HG03139 (cell line): ENCODE results near the gene ADAMTS14.

ENCODE experiments used
- ATAC-seq: cut with Tn5 transposase; IDR thresholded peaks from one replicate; pipeline ENCODE4 v1.9.1; 2021; ENCODE audit not compliant: unreplicated experiment

Gene ADAMTS14

GRCh38 chr10:70674560-70675495, 2.5 kb downstream of the ADAMTS14 start:
- no peak for ATAC-seq

DNA sequence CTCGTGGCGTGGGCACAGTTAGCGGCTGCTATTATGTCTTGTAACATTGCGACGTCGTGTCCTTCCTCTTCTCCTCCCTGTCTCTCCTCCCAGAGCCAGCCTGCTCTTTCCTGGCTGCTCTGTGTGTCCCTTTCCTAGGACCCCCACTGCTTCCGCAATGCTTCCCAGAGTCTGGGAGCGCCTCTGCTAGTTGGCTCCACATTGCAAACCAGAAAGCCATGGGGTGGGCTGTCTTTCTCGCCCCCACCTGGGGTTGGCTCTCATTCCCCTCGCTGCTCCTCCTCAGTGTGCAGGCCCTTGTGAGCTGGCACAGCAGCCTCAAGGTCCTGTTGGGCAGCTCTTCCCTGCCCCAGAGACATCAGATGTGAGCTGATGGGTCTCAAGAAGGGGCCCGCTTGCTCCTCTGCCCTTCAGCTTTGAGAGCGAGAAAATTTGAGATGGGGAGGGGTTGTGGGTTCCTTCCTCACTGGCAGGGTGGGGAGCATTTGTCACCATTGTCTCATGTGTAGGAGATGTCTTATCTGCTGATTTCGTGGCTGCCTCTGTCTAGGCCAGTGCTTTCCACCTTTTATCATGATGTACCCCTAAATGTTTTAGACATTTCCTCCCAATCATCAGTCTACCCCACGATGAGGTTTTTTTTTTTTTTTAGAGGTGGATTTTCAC, 3.3 kb downstream of the ADAMTS14 start:
- ATAC-seq: no peak

DNA sequence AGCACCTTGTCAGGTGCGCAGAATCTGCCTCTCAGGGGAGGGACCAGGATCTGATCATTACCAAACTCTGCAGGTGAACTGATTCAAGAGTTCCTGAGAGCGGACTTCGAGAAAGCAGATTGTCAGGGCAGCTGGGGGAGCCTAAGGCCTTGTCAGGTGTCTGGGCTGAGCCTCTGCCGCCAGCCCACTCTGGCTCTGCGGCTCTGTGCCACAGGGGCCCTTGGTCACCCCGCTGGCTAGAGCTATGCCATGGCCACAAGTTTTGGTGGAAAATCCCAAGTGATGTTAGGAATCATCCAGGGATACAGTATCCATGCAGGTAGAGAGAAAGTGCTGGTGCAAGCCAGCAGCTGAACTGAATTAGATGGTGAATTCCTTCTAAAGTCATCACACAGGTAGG, 4.2 kb downstream of the ADAMTS14 start:
- no peak for ATAC-seq

GRCh38 chr10:70677016-70677415, 4.7 kb downstream of the ADAMTS14 start:
- ATAC-seq: no peak

GRCh38 chr10:70677620-70678249, 5.4 kb downstream of the ADAMTS14 start:
- ATAC-seq: no peak

GRCh38 chr10:70678250-70678635, 5.9 kb downstream of the ADAMTS14 start:
- no peak for ATAC-seq

DNA sequence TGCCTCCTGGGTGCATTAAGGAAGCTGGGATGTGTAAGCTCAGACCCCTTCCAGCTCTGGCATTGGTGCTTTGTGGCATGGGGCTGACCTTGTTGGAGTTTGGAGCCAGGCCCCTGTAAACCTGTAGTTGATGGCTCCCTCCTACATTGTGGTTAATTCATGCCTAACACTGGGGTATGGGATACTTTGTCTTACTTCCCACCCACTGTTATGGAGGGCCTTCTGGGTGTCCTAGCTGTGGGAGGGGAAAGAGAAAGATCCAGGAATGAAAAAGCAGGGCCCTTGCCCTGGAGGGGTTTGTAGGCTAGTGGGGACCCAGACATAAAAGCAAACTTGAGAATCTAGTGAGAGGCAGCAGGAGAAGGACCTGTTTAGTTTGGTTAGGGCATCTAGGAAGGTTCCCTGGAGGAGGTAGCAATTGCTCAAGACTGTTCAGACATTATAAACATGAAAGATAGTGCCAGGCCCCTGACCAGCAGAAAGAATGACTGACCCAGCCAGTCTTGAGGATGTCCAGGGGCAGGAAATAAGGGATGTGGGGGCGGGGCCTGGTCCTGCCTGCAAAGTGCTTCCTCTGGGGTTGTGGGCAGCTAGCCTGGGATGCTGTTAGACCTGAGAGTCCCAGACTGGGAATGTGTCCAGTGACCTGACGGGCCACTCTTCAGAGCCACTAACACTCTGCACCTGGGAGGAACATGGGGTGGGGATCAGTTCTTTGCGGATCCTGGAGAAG, 6.6 kb downstream of the ADAMTS14 start:
- ATAC-seq: no peak

DNA sequence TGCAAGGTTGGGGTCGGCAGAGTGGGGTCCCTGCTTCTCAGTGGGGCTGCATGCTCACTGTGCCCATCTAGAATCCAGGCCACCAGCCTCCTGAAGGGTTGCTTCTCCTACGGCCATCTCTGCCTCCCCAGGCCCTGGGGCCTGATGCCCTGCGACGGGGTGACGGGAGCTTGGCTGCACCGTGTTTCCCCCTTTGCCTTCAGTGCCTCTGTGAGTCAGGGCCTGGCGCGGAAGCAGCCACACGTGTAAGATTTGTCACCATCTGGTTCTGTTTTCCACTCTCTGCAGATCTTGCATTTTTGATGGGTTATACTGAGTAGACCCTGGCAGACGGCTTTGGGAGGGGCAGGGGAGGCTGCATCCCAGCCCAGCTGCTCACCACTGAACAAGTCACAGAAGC, 7.2 kb downstream of the ADAMTS14 start:
- ATAC-seq: no peak

DNA sequence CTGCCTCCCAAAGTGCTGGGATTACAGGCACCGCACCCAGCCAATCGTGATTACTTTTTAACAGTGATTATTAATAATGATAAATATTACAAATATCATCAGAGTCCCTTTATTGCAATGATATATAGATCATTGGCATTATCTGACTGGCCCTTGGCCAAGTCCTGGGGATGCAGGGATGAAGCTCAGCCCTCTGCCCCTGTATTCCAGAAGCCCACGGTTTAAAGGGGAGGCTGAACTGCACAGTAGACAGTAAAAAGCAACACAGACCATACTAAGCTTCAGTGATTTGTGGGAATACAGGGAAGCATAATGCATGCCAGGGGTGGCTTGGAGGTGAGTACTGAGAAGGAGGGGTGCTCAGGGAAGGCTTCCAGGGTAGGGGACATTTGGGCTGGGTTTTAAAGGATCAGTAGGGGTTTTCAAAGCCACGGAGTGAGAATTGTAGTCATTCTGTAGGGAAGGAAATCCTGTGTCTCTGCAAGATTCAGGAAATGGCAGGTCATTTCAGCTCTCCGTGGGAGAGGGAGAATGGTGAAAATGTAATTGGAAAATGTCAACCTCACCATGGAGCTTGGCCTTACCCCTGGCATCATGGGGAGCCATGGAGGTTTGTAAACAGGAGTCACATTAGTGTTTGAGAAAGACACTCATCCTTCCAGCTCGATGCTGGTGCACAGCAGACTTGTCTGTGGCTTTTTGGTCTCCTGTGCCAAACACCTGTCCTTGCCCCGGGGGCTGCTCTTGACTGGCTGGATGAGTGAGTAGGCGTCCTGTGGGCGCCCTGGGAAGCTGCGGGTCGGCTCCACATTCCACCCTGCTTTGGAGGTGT, 8.8 kb downstream of the ADAMTS14 start:
- ATAC-seq: no peak

GRCh38 chr10:70681731-70682005, 9.4 kb downstream of the ADAMTS14 start:
- ATAC-seq: no peak

- ATAC-seq: no peak
Measured at GRCh38 chr10:70682920-70683600, 10.8 kb downstream of the ADAMTS14 start.

- ATAC-seq: no peak
Measured at GRCh38 chr10:70683601-70683934, 11.3 kb downstream of the ADAMTS14 start.

- ATAC-seq: no peak
Measured at GRCh38 chr10:70683940-70684339, 11.6 kb downstream of the ADAMTS14 start.

- ATAC-seq: no peak
Measured at GRCh38 chr10:70684374-70684773, 12.1 kb downstream of the ADAMTS14 start.

DNA sequence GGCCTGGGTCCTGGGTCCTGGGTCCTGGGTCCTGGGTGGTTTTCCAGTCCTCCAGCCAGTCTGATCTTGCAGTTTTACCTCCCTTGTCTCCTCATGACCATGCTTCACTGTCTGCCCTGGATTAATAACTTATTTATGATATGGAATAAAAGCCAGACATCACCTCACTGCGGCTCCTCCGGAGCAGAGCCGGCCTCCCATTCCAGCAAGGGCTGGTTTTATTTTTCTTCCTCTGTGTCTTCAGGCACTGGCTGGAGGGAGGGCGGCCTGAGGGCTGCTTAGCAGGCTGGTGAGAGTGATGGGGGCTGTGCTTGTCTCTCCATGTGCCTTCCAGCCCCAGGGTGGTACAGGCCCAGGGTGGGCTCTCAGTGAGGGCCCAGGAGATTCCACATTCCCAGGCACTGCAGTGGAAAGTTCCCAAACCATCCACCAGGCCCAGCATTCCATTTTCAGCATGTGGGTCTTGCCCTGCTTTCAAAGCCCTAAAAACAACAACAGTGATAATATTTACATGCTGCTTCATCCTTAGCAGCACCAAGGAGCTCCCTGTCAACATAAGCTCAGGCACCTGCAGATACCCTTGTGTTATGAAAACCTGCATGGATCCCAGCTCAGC, 12.6 kb downstream of the ADAMTS14 start:
- ATAC-seq: no peak

- no peak for ATAC-seq
Measured at GRCh38 chr10:70685455-70685911, 13.2 kb downstream of the ADAMTS14 start.

DNA sequence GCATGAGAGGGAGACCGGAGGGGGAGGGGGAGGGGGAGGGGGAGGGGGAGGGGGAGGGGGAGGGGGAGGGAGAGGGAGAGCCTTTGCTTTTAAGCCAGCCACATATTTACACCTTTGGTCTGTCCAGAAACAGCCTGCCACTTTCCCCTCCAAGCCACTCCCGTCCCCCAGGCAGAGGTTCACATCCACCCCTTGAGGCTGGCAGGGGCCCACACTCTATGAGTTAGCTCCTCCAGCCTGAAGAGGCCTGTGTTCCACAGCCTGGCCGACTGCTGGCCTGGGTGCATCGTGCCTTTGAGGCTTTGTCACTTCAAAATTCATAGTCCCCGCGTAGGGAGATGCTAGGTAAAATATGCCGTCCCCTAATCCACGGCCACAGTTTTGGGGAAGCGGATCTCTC, 16.5 kb downstream of the ADAMTS14 start:
- ATAC-seq: no peak

- ATAC-seq: no peak
Measured at GRCh38 chr10:70689661-70690060, 17.4 kb downstream of the ADAMTS14 start.

GRCh38 chr10:70690589-70690988, 18.3 kb downstream of the ADAMTS14 start:
- ATAC-seq: no peak

DNA sequence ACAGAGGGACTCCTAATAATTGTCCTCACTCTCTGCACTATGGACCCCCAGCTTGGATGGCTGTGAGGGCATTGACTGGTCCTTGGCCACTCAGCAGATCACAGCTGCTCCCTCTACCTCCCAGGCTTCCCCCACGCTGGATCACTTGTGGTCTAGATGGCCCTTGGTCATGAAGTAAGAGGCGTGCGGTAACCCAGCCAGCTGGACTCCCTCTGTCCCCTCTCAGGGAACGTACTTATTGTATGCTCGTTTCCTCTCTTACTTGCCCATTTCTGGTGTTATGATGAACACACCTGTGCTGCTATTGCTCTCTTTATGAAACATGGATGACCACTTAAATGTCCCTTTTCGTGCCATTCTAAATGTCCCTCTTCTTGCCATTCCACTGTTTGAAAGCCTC, 19.3 kb downstream of the ADAMTS14 start:
- no peak for ATAC-seq
